Measurements from ENCODE around the gene CD99.

The CD99 gene

DNA sequence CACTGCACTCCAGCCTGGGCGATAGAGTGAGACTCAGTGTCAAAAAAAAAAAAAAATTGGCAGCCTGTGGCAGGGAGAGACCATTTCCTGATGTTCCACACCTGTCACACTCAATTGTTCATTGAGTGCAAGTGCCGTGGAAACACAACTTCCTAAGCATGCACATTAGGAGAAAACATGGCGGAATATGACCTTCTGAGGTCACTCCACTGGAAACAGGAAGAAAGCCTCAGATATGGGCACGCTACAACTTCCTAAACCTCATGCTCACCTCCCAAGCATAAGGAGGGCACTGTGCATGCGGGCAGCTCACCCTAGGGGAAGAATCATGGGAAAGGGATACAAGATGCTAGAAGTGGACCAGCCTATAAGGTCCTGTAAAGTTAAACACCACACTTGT, 28.5 kb upstream of the CD99 start:
- no peak overlapping the region for H3K4me3 ChIP-seq (ENCODE audit: low read length)
- no peak for DNase-seq (ENCODE audit: low read depth)
- TF ChIP-seq, protein P1, sequence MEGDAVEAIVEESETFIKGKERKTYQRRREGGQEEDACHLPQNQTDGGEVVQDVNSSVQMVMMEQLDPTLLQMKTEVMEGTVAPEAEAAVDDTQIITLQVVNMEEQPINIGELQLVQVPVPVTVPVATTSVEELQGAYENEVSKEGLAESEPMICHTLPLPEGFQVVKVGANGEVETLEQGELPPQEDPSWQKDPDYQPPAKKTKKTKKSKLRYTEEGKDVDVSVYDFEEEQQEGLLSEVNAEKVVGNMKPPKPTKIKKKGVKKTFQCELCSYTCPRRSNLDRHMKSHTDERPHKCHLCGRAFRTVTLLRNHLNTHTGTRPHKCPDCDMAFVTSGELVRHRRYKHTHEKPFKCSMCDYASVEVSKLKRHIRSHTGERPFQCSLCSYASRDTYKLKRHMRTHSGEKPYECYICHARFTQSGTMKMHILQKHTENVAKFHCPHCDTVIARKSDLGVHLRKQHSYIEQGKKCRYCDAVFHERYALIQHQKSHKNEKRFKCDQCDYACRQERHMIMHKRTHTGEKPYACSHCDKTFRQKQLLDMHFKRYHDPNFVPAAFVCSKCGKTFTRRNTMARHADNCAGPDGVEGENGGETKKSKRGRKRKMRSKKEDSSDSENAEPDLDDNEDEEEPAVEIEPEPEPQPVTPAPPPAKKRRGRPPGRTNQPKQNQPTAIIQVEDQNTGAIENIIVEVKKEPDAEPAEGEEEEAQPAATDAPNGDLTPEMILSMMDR (IDR thresholded peaks at IDR 0.05; ENCODE audit: insufficient read depth, low read depth, low read length, missing control alignments) = no peak

DNA sequence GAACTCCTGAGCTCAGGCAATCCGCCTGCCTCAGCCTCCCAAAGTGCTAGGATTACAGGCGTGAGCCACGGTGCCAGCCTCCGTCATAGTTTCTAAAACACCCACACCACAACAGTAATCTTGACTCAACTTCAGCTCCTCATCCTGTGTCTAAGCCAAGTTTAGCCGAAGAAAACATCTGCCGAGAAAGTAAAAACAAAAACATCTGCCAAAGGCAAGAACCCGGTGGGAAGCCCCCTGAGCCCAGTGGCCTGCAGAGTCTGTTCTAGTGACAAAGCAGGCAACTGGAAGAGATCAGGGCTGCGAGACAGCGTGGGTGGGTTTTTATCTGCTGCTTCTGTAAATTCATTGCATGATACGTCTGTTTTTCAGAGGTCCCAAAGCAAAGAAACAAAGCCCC, 26.6 kb upstream of the CD99 start:
- no peak overlapping the region for H3K4me3 ChIP-seq (ENCODE audit: low read length)
- TF ChIP-seq, protein P1 (IDR thresholded peaks at IDR 0.05; ENCODE audit: insufficient read depth, low read depth, low read length, missing control alignments) = no peak
- no peak for DNase-seq (ENCODE audit: low read depth)

DNA sequence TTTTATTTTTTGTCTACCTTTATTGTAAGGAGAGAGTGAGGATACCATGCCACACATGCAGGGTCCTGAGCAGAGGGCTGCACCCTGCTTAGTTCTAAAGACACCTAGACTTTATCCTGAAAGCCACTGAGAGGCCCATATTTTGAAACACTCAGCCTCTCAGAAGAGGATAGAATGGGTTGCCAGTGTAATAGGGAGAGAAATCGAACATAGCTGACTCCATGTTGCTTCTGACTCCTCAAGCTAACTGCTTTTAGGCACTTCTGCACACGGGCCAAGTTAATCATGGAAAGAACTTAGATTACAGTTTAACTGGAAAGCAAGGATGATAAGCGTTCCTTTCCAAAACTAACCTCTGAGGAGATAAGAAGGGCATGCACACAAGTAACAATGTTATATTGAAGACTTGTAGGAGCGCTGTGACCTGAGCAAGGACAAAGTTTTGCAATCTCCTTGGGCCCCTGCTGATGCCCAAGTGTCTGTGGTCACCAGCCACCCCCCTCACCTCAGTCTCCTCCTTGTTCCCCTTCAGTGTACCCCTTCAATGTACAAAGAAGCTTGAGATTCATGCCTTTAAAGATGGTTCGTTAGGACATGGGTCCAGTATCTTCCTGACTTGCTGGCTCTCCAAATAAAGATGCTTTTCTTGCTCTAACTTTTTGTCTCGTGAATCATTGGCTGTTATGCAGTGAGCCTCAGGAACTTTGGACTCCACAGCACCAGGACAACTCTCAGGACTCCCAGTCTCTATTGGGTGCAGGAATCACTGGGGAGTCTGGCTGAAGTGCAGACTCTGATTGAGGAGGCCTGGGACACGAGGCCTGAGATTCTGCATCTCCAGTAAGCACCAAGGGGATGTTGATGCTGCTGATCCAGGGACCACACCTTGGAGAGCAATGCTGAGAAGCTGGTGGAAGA, 25.4 kb upstream of the CD99 start:
- no peak for DNase-seq (ENCODE audit: low read depth)
- TF ChIP-seq, protein P1 (IDR thresholded peaks at IDR 0.05; ENCODE audit: insufficient read depth, low read depth, low read length, missing control alignments) = no peak
- no peak overlapping the region for H3K4me3 ChIP-seq (ENCODE audit: low read length)

DNA sequence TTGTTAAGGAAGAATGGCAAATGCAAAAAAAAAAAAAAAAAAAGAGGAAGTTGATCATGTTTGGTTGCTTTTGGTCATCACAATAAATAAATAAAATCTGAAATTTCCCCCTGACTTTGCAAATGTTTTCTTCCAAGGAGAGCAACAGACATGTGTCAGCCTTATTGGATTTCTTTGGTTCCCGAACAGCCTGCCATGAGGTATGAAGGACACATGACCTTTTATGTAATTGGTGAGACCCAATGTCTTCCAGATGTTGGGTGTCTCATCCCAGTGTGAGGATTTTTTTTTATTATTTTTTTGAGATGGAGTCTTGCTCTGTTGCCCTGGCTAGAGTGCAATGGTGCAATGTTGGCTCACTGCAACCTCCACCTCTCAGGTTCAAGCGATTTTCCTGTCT, 24.6 kb upstream of the CD99 start:
- DNase-seq (ENCODE audit: low read depth) = no peak
- TF ChIP-seq, protein P1 (IDR thresholded peaks at IDR 0.05; ENCODE audit: insufficient read depth, low read depth, low read length, missing control alignments) = no peak
- H3K4me3 ChIP-seq (ENCODE audit: low read length) = no peak overlapping the region

DNA sequence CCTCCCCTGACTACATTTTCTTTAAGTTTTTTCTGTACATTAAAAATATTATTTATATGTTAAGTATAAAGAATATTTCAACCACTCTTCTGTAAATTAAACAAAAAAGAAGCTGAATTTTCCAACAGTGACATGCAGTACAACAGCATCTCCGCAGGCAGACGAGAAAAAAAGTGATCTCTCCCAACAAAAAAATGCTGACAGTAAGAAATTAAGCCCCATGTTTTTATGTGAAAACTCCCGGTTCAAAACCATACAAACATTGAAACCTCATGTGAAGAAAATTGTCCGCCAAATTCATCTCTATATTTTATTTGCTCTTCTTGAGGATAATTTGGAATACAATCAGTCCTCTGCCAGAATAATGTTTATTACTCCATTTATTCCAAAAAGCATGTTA, 20.1 kb upstream of the CD99 start:
- TF ChIP-seq, protein P1 (IDR thresholded peaks at IDR 0.05; ENCODE audit: insufficient read depth, low read depth, low read length, missing control alignments) = no peak
- H3K4me3 ChIP-seq (ENCODE audit: low read length) = no peak overlapping the region
- no peak for DNase-seq (ENCODE audit: low read depth)

DNA sequence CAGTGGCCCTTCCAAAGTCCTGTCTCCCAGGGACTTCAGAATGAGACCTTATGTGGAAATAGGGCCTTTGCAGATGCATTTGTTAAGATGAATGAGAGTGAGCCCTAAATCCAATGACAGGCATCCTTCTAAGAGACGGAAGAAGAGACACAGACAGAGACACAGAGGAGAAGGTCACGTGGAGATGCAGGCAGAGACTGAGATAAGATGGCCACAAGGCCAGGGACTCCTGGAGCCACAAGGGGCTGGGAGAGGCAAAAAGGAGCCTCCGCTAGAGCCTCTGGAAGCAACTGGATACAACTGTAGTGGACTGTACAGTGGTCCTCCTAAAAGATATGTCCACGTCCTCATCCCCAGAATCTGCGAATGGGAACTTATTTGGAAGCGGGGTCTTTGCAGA, 19.0 kb upstream of the CD99 start:
- no peak overlapping the region for H3K4me3 ChIP-seq (ENCODE audit: low read length)

More for the DNA sequence above, 19.0 kb upstream of the CD99 start:
- TF ChIP-seq, protein P1 (IDR thresholded peaks at IDR 0.05; ENCODE audit: insufficient read depth, low read depth, low read length, missing control alignments) = no peak
- no peak for DNase-seq (ENCODE audit: low read depth)

Data from epithelial cell of esophagus (primary cell).